Effector CD8-positive, alpha-beta T cell (primary cell): ENCODE measurements around the gene C9.
"Not testable (repeated sequence)": the region's sequence is repeated elsewhere in the genome, so short reads cannot be mapped to it uniquely, and the experiment has no call there.

ENCODE experiments used
- DNase-seq: peaks from one replicate; lab custom pipeline; 2025; lab: John Stamatoyannopoulos, UW
- total RNA-seq, 4 experiments: gene quantifications; one replicate each; lab custom pipeline; 2026; lab: John Stamatoyannopoulos, UW

C9 gene
- 0 to 0.09 (median 0) reads per million in 4 experiments for total RNA-seq

GRCh38 chr5:39364367-39364766 is at the start of gene C9:
C9 (minus strand) TSS chr5:39364495; CDS start chr5:39364464, 31 bp downstream.
- no peak for DNase-seq

GRCh38 chr5:39413771-39414170 is 49.5 kb upstream of the C9 start:
- DNase-seq = no peak

- DNase-seq = no peak
Observed at GRCh38 chr5:39412721-39413394, 48.6 kb upstream of the C9 start.

- DNase-seq = no peak
Observed at GRCh38 chr5:39411985-39412384, 47.7 kb upstream of the C9 start.

- DNase-seq = no peak
Observed at GRCh38 chr5:39411061-39411460, 46.8 kb upstream of the C9 start.

GRCh38 chr5:39409033-39409432 is 44.7 kb upstream of the C9 start:
- DNase-seq = no peak

GRCh38 chr5:39405083-39405843 is 41.0 kb upstream of the C9 start:
- DNase-seq = no peak

- DNase-seq = not testable (repeated sequence)
Observed at GRCh38 chr5:39403761-39404160, 39.5 kb upstream of the C9 start.

- not testable (repeated sequence) for DNase-seq
Observed at GRCh38 chr5:39402140-39402539, 37.8 kb upstream of the C9 start.

GRCh38 chr5:39400713-39401578 is 36.7 kb upstream of the C9 start:
- DNase-seq = no peak

GRCh38 chr5:39399135-39400036 is 35.1 kb upstream of the C9 start:
- no peak for DNase-seq

GRCh38 chr5:39396843-39397242 is 32.5 kb upstream of the C9 start:
- no peak for DNase-seq

- DNase-seq = no peak
Observed at GRCh38 chr5:39395521-39395920, 31.2 kb upstream of the C9 start.

- no peak for DNase-seq
Observed at GRCh38 chr5:39394946-39395345, 30.7 kb upstream of the C9 start.

- no peak for DNase-seq
Observed at GRCh38 chr5:39390945-39391344, 26.6 kb upstream of the C9 start.

GRCh38 chr5:39387293-39387692 is 23.0 kb upstream of the C9 start:
- DNase-seq = no peak

GRCh38 chr5:39384271-39384670 is 20.0 kb upstream of the C9 start:
- DNase-seq = no peak

- DNase-seq = no peak
Observed at GRCh38 chr5:39381376-39381775, 17.1 kb upstream of the C9 start.

- DNase-seq = no peak
Observed at GRCh38 chr5:39379693-39380092, 15.4 kb upstream of the C9 start.

- no peak for DNase-seq
Observed at GRCh38 chr5:39377613-39378012, 13.3 kb upstream of the C9 start.

- DNase-seq = no peak
Observed at GRCh38 chr5:39376293-39376714, 12.0 kb upstream of the C9 start.
